A549 (cell line): ENCODE results near the gene MAPK9.

ENCODE experiments used
- JUN ChIP-seq, 2 experiments: fragments of >200 bp; sonication (Bioruptor Twin); formaldehyde crosslinking; IDR thresholded peaks; 2 replicates in 1 of 2; 3 replicates in 1 of 2; pipeline ENCODE4 v1.6.1; 2016 to 2017
- TF ChIP-seq, protein P1 (sequence below): fragments of >200 bp; sonication (Bioruptor Twin); formaldehyde crosslinking; IDR thresholded peaks from 3 replicates; pipeline ENCODE4 v1.5.1; 2016

DNA sequence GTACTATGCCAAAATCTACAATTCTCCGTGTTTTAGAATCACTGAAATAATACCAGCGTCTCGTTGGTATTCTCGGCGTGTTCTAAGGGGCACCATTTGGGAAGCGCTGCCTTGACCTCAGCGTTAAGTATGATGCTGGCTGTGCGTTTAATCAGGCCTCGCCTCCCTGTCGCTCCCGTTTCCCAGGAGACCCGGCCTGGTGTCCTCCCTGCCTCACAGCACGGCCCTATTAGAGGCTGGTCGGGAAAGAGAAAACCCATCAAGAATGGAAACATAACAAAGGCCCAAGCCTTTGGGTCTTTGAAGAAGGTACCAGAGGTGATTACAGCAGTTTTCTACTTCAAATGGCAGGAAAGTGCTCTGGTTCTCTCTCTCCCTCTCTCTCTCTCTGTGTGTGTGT lies 31.3 kb upstream of the MAPK9 start:
- no peak for TF ChIP-seq JUN (IDR thresholded peaks at IDR 0.05)
- TF ChIP-seq, protein P1, sequence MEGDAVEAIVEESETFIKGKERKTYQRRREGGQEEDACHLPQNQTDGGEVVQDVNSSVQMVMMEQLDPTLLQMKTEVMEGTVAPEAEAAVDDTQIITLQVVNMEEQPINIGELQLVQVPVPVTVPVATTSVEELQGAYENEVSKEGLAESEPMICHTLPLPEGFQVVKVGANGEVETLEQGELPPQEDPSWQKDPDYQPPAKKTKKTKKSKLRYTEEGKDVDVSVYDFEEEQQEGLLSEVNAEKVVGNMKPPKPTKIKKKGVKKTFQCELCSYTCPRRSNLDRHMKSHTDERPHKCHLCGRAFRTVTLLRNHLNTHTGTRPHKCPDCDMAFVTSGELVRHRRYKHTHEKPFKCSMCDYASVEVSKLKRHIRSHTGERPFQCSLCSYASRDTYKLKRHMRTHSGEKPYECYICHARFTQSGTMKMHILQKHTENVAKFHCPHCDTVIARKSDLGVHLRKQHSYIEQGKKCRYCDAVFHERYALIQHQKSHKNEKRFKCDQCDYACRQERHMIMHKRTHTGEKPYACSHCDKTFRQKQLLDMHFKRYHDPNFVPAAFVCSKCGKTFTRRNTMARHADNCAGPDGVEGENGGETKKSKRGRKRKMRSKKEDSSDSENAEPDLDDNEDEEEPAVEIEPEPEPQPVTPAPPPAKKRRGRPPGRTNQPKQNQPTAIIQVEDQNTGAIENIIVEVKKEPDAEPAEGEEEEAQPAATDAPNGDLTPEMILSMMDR: no peak
